A204.1 (cell line): Measurements from ENCODE around the gene CDKN2C.
A peak's percentile ranks its signal among the peaks of the same experiment; 100 is the strongest.

Source experiments
- FAIRE-seq: peaks from 2 replicates; lab custom pipeline; 2012; peaks lifted over from hg19 to GRCh38; lab: Jason Lieb, UNC

Gene CDKN2C

DNA sequence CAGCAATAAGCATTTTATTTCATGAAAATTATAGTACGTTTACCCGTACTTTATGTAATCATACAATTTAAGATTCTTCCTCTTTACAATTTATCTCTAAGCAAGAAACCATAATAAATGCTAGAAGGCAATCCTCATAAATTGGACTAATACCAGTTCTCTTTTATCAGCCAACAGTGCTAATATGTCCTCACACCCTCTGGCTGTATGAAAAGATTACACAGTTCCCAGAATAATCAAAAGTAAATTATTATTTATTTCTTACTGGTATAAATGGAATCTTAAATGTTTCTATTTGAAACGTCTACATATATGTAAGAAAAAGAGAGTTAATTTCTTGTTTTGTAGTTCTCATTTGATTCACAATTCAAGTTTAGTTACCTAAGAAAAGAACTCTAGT is 3.1 kb upstream of the CDKN2C start:
- no peak for FAIRE-seq

DNA sequence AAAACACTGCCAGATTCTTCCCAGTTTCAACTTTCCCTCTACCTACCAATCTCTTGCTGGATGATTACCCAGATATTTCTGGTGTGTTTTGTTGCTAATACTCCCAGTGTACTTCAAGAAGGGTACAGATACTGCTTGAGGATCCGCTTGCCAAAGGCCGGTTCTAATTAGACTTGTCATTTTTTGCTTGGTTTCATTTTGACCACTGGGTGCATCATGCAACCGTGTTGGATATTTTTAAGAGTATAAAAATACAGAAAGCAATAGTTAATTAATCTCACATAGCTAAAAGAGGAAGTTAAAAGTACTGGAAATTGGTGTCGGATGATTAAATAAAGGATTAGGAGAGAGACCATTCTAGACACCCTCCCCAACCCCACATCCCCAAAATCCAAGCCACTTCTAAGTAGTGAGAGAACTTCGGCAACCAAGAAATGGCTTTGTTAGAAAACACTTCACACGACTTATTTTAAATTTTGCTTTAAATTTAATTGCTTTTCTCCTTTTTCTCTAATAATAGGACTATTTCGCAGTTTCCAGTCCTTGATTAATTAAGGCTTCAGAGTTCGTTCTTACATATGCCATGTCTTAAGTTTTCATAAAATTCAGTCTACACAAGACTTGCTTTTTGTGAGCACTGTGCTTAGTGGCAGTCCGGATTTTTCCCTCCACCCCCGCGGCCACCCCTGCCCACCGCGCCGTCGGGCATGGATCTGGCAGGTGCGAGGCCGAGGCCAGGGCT is 2.5 kb upstream of the CDKN2C start:
- no peak for FAIRE-seq

DNA sequence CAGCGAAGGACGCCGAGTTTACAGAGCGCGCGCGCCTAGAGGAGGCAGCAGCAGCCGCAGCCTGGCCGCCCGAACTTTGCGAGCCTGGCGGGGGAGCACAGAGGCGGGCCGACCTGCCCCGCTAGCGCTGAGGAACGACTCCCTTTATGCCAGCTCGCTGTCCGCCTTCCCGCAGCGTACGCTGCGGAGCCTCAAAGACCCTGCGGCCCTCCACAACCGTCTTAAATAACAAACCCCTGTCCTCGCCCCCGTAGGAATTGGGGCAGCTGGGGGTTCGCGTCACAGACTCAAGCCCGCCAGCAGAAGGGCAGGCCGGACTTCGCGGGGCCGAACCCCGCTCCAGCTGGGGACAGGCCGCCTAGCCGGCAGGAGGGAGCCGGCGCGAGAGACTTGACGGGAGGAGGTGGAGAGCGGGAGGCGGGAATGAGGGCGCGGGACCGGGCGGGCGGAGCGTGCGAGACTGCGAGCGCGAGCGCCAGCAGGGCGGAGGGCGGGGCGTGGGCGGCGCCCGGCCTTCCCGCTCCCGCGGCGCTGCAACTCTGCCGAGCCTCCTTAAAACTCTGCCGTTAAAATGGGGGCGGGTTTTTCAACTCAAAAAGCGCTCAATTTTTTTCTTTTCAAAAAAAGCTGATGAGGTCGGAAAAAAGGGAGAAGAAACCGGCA is 1.8 kb upstream of the CDKN2C start:
- FAIRE-seq = no peak

DNA sequence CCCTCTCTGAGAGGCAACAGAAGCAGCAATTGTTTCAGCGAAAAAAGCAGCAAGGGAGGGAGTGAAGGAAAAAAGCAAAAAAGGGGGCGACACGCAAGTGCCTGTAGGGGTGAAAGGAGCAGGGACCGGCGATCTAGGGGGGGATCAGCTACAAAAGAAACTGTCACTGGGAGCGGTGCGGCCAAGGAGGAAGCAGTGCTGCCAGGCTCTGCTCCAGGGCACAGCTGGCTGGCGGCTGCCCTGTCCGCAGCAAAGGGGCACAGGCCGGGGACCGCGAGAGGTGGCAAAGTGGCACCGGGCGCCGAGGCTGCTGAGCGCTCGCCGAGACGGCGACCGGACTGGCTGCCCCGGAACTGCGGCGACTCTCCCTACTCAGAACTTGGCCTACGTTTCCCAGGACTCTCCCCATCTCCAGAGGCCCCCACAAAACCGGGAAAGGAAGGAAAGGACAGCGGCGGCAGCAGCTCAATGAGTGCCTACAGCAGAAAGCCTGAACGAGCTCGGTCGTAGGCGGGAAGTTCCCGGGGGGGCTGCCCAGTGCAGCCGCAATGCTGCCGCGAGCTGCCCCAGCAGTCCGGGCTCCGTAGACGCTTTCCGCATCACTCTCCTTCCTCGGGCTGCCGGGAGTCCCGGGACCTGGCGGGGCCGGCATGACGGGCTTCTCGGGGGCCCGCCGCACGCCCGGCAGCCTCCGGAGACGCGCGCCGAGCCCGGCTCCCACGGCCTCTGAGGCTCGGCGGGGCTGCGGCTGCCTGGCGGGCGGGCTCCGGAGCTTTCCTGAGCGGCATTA is 1.0 kb upstream of the CDKN2C start:
- FAIRE-seq = no peak

DNA sequence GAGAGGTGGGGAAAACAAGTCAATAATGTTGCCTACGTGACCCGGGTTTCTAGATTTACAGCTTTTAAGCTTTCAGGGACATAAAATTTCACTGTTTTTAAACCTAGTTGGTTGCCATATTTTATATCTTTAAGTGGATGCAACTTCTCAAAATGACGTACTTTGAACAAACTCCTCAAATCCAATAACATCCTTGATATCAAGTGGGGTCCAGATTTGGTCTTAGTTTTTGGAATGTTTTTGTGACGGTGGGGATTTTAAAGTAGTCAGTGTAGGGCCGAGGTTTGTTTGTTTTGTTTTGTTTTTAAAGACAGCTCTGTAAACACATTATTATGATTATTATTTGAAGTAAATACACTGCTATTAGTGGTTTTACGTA is 453 bp downstream of the CDKN2C start:
- FAIRE-seq = no peak

DNA sequence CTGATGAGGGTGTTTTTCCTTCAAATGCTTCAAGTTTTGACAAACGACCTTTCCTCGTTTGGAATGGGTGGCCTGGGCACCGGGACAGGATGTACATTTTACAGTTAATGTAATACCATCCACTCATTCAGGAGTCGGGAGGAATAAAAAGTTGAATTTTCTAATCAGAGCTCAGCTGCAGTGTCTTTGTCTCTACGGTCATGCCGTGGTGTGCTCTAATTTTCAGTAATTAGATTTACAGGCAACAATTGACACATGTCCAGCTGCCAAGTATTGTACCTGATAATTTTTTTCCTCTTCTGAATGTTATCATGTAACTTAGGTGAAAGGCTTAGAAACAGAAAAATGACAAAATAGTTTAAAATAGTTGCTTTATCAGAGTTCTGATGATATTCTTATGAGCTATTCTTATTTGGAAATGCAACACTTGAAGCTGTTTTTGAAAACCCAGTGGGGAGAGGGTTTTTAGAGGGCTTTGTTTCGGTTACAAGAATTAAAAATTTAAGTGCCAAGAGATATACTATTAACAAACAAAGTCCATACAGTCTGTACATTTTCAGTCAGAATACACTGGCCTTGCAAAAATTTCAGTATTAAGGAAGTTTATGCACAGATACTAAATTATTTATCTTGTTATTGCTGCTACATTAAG is 1.0 kb downstream of the CDKN2C start:
- FAIRE-seq = no peak

DNA sequence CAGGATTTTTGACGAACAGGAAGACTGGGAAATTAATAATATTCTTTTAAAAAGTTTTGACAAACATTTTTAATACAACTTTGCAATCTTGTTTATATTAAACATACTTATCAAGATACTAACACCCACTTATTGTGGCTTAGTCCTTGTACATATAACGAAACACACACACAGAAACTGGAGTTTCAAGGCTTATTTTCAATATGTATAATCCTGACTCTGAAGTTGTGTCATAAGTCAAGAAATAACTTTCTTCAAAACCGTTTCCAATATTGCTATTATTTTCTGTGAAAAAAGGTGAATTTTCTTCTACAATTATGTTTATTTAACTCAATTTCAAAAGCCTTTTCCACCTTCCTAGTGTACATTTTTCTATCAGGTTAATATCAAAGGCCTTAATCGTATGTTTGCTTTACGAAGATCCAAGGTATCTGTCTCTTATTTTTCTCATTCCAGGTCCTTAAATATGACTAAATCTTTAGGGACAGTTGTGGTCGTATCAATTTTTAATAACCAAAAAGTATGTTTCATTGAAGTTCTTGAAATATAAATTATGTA is 1.8 kb downstream of the CDKN2C start:
- FAIRE-seq = no peak

DNA sequence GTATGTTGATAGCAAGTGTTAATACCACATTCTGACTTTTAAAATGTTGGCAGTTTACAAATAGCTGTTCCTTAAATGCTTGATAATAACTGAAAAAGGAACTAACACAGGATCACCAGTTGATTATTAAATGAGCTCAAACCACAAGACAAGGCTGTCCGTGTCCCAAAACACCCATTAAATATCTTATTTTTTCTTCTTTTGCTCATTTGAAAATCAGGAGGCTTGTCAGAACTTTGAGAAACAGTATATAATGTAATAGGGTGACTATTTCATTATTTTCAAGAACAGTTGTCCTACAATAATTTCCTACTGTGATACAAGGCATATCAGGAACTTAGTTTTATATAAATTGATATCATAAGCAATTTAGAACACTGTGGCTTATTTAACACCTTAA is 2.7 kb downstream of the CDKN2C start:
- FAIRE-seq = no peak

DNA sequence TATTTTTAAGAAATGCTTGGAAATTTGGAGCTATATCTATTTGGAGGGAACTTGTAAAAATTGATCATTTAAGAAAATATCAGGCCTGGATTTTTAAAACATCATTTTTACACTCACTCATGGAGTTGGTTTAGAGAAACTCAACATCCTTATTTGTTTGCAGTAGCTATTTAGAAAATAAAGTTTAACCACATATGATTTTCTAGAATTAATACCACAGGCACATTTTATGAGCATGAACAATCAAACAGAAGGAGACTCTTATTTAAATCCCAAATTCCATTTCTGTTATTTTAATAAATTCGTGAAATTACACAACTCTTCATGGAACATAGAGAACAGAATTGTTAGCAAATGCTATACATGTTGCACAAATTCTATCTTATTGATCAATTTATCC is 3.2 kb downstream of the CDKN2C start:
- FAIRE-seq = no peak

DNA sequence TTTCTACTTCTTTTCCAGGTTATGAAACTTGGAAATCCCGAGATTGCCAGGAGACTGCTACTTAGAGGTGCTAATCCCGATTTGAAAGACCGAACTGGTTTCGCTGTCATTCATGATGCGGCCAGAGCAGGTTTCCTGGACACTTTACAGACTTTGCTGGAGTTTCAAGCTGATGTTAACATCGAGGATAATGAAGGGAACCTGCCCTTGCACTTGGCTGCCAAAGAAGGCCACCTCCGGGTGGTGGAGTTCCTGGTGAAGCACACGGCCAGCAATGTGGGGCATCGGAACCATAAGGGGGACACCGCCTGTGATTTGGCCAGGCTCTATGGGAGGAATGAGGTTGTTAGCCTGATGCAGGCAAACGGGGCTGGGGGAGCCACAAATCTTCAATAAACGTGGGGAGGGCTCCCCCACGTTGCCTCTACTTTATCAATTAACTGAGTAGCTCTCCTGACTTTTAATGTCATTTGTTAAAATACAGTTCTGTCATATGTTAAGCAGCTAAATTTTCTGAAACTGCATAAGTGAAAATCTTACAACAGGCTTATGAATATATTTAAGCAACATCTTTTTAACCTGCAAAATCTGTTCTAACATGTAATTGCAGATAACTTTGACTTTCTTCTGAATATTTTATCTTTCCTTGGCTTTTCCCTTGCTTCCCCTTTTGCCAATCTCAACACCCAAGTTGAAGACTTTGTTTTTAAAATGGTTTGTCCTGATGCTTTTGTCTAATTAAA is 4.0 kb downstream of the CDKN2C start:
- FAIRE-seq = no peak

DNA sequence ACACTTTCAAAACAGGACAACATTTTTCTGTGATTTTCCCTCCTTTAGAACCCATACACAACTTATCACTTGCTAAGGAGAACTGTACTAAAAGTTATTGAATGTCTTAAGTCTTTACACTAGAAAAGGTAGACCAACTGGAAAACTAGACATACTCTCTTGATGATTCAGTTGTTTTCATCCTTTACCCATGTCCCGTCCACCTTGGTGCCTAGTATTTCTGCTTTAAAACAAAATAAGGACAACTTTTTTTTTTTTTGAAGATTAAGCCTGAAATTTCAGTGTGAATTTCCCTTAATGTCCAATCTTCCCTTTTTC is 4.5 kb downstream of the CDKN2C start:
- FAIRE-seq = peak; percentile 25

DNA sequence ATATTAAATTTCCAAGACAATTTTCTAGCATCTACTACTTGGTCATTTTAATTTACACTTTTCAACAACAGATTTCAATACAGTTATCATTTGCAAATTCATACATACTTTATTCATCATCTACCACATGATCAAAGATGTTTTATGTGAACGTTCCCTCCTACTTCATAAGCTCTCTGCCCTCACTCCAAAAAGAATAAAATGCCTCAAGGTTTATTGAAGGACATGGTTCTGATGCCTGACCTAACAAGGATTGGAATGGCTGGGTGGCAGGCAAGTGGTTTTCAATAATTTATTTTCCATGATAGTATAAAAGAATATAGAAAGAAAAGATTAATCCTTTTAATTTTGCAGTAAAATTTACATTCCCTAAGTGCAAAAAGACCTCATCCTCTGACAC is 5.4 kb downstream of the CDKN2C start:
- no peak for FAIRE-seq

DNA sequence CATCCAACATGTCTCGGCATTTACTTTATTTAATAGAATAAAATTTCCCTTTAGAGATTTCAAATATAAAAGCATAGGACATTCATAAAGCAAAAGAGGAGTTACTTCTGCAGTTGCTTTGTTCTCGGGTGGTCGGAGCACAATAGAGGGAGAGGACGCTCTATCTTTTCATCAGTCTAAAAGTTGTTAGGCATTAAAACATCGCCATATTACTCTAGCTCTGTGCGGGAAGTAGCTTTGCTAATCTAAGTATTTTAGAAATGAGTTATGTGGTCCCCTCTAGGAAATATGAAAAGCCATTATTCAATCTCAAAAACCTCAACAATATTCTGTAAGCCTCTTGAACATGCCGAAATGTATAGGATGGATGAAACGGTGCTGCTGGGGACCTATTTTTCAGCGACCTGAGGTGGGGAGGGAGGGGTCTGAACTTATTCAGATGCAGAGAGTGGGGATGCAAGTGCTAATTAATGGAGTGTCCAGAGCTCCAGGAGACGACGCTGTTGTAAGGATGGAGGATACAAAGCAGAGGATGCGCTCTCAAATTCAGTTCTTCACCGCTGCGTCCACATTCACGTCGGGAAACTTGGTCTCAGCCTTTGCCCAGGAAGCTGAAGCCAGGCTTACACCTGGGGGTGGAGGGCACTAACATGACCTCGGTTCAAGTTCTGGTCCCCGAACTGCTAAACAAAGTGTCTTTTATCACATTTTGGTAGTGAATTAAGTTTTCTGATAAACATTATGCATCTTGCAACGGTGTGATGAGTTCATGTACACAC is 6.3 kb downstream of the CDKN2C start:
- no peak for FAIRE-seq

DNA sequence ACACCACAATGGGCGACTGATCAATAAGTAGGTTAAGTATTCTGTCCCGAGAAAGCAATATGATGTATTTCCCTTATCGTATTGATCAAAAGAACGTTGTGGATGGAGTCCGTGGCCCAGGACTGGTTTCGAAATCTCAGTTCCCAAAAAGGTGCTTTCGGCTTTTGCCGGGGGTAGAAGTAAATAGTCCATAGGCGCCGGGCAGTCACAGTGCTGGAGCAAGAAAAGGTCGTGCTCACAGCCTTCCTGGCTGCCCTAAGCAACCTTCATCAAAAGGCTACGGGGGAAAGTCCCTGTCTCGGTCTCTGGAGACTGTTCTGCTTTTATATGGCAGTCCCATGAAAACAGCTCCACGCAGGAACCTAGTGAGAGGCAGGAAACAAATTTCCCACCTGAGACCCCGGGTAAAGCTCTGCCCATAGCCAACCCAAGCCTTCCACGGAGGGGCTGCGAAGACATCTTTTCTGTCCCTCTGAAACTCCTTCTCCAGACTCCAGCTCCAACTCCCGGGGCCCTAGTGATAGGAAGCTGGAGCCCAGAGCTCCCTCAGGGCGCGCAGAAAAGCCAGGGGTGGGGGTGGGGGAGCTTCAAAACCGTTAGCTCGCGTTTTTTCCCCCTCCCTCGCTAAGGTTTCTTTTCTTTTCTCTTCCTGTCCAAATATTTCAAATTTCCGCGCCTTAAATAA is 7.0 kb downstream of the CDKN2C start:
- FAIRE-seq = peak; percentile 85

DNA sequence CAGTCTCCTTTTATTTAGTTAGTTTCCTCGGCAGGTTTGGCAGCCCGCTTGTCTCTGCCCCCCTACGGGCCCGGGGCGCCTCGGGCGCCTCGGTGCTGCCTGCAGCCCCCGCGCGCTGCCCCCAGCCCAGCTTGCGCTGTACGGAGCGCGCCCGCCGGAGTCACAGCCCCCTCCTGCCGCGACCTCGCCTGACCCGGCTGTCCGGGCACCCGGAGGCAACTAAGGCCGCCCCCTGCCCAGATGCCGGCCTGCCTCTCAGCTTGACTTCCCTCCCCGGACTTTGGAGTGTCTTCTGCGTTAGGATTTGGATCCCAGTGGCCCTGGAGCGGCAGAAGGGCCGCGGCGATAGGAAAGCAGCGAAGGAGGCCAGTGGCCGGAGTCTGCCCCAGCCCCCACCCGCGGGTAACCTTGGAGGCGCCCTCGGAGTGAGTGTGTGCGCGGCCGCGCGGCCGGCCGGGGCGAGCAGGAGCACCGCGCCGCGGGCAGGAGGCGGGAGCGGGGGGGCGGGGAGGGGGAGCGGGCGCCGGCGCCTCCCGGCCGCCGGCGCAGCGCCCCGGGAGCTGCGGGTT is 7.6 kb downstream of the CDKN2C start:
- FAIRE-seq = no peak

DNA sequence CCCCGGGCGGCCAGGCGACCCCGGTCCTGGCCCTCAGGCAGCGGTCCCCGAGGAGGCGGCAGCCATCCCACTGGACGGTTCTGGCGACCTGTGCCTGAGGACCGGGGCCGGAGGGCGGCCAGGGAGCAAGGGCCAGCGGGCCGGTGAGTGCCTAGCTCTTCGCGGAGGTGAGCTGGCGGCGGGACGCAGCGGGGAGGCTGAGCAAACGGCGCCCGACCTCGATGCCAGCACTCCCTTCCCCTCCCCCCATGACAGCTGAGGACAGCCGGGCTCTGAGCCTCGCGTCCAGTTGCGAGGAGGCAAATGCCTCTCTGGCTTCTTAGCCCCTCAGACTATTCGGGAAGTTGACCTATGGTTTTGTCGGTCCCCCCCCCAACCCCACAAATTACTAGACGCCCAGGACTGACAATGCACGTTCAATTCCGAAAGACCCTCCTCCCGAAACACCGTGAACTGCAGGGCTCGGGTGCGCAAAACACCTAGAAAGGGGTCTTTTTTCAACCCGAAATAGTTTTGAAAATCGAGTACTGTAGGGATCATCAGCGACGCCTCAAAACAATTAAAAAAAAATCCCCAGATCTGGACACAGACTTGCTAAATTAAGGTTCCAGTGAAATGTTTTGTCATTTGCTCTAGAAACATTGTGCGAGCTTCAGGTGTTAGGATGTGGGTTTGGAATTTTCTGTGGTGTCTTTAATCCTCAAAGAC is 8.3 kb downstream of the CDKN2C start:
- no peak for FAIRE-seq

DNA sequence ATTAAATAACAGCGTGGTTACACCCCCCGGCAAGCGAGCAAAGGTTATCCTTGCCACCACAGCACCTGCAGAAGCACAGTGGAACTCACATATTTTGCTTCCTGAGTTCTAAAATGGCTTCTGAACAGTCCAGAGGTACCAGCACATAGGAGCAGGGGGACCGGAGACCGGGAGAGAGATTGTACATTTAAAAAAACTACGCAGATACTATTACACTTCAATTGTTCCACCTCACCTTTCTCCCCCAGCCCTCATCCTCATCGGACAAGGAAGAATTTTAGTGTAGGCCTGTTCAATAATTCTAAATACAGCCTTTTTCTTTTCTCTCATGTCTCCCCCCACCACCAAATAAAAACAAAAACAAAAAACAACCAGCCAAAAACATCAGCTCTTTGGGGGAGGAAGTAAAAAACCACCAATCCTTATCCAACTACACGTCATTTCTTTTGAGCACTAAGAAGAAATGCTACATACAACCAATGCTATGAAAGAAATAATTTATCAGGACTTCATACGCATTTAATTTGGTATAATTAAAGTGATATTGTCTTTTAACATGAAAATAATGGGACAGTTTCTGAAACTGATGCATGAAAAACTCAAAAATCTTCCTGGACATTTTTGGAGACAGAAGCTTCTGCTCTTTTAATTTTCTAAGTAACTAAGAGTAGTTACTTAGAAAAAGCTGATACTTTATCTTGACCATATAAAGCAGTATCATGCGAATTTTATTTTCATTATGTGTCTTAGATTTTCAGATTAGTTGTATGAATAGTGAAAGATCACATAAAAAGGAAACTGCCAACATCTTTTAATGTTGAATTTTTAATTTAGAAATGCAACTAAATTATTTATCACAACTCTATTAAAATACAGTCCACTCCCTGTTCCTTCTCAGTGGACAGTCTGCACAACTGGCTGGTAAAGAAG is 9.1 kb downstream of the CDKN2C start:
- peak; percentile 83 for FAIRE-seq

DNA sequence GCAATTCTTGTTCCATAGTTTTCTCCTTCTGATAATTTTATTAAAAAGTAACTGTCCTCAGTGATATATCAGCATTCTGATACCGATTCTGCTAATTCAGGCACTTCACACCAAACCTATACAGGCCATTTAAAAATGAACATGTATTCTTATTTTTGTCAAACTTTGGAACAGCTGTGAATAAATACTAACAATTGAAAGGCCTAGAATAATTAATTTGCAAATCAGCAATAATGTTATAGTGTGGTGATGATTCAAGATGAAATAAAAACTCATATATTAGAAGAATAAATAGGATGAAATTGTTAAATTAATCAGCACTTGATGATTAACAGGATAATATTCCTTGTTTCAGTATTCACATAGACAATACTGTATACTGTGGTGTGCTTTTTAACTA is 9.9 kb downstream of the CDKN2C start:
- no peak for FAIRE-seq
